DMS53 treated with DMSO at 0.1 percent for 48 hours (cell line): ENCODE results near the gene FASTKD1.

Experiments
- DNase-seq: peaks from one replicate; lab custom pipeline; 2025; ENCODE audit not compliant: unreplicated experiment; lab: John Stamatoyannopoulos, UW

Gene FASTKD1

GRCh38 chr2:169510496-169510895 lies 63.2 kb downstream of the FASTKD1 start:
- DNase-seq = peak; percentile 36

- no peak for DNase-seq
Measured at GRCh38 chr2:169509955-169510354, 63.7 kb downstream of the FASTKD1 start.

- peak; percentile 70 for DNase-seq
Measured at GRCh38 chr2:169509298-169509885, 64.3 kb downstream of the FASTKD1 start, which contains the start of gene KLHL41. Gene KLHL41 (plus strand): TSS chr2:169509702. CDS start chr2:169509779, 77 bp downstream.

- peak; percentile 100 for DNase-seq
Measured at GRCh38 chr2:169507698-169508097, 66.0 kb downstream of the FASTKD1 start.

- no peak for DNase-seq
Measured at GRCh38 chr2:169504651-169505050, 69.0 kb downstream of the FASTKD1 start.

GRCh38 chr2:169495310-169495928 lies 78.2 kb downstream of the FASTKD1 start:
- no peak for DNase-seq

GRCh38 chr2:169493360-169493759 lies 80.3 kb downstream of the FASTKD1 start:
- no peak for DNase-seq

GRCh38 chr2:169491378-169491777 lies 82.3 kb downstream of the FASTKD1 start:
- DNase-seq = no peak

- no peak for DNase-seq
Measured at GRCh38 chr2:169490834-169491233, 82.8 kb downstream of the FASTKD1 start.

- DNase-seq = no peak
Measured at GRCh38 chr2:169486487-169486886, 87.2 kb downstream of the FASTKD1 start.

- no peak for DNase-seq
Measured at GRCh38 chr2:169485650-169486138, 88.0 kb downstream of the FASTKD1 start.

- DNase-seq = no peak
Measured at GRCh38 chr2:169480079-169480465, 93.6 kb downstream of the FASTKD1 start.
